NB4 (cell line): ENCODE results near the gene SHISA6.

Experiments
- DNase-seq: peaks from one replicate; pipeline ENCODE4 v3.0.0; 2010; ENCODE audit warnings: low read depth
- H3K4me3 ChIP-seq: one replicate; pipeline ENCODE4 v1.5.1; 2011; ENCODE audit warnings: mild to moderate bottlenecking, low read depth, low read length, moderate library complexity
- MAX ChIP-seq: IDR thresholded peaks from 2 replicates; pipeline ENCODE4 v1.6.1; 2011; ENCODE audit warnings: low read depth, low read length
- MYC ChIP-seq: IDR thresholded peaks from 2 replicates; pipeline ENCODE4 v1.6.1; 2011; ENCODE audit warnings: low read depth, low read length
- POLR2A ChIP-seq: IDR thresholded peaks from 2 replicates; pipeline ENCODE4 v1.6.1; 2011; ENCODE audit warnings: mild to moderate bottlenecking; ENCODE audit not compliant: insufficient read length; ENCODE audit errors: extremely low read depth
- TF ChIP-seq, protein P1 (sequence below): IDR thresholded peaks from one replicate; pipeline ENCODE4 v1.5.1; 2012; ENCODE audit warnings: low read depth, low read length

SHISA6 gene

GRCh38 chr17:11391134-11391533 is 150.1 kb downstream of the SHISA6 start:
- TF ChIP-seq POLR2A = no peak
- TF ChIP-seq, protein P1, sequence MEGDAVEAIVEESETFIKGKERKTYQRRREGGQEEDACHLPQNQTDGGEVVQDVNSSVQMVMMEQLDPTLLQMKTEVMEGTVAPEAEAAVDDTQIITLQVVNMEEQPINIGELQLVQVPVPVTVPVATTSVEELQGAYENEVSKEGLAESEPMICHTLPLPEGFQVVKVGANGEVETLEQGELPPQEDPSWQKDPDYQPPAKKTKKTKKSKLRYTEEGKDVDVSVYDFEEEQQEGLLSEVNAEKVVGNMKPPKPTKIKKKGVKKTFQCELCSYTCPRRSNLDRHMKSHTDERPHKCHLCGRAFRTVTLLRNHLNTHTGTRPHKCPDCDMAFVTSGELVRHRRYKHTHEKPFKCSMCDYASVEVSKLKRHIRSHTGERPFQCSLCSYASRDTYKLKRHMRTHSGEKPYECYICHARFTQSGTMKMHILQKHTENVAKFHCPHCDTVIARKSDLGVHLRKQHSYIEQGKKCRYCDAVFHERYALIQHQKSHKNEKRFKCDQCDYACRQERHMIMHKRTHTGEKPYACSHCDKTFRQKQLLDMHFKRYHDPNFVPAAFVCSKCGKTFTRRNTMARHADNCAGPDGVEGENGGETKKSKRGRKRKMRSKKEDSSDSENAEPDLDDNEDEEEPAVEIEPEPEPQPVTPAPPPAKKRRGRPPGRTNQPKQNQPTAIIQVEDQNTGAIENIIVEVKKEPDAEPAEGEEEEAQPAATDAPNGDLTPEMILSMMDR = peak; percentile 21
- H3K4me3 ChIP-seq = no peak overlapping the region
- DNase-seq = peak; percentile 9

GRCh38 chr17:11404431-11405276 is 163.6 kb downstream of the SHISA6 start:
- no peak overlapping the region for H3K4me3 ChIP-seq
- DNase-seq = no peak
- TF ChIP-seq MYC (no peak), MAX (no peak), POLR2A (no peak)

DNA sequence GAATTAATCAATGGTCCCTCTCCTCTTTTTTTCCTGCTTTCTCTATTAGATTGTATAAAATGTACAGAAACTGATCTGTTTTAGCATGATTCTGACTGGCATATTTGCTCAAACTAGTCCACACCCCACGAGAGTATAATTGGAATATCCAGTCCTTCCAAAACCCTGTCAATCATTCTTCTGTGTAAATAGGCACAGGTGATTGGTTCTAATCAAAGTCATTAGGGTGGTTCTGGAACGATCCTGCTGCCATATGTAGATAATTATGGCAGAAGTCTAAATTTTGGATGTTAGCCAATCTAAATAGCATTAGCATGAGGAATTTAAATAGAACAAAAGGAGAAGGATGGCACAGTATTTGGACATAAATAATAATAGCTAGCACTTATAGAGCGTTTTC is 165.7 kb downstream of the SHISA6 start:
- TF ChIP-seq, protein P1 = no peak
- TF ChIP-seq POLR2A = no peak
- no peak for TF ChIP-seq MAX
- TF ChIP-seq MYC = no peak
- DNase-seq = no peak
- H3K4me3 ChIP-seq = no peak overlapping the region

- H3K4me3 ChIP-seq = no peak overlapping the region
- TF ChIP-seq POLR2A = no peak
- no peak for TF ChIP-seq MAX
- no peak for TF ChIP-seq MYC
- TF ChIP-seq, protein P1 = no peak
- DNase-seq = no peak
Measured at GRCh38 chr17:11412654-11413053, 171.6 kb downstream of the SHISA6 start.

DNA sequence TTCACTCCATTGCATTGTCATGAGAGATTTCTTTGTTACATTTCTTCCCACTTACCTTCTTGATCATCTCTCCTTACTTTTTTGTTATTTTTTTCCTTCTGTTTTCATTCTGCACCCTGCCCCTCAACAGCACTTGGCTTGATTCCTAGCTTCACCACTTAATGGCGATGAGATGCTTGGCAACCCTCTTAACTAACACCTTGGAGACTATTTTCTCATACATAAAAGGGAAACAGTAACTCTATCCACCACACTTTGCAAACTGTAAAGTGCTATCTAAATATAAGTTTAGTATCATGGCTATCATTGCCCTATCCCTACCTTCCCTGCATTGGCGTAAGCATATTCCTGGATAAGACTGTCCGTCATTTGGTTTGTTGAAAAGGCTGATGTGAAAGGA is 177.3 kb downstream of the SHISA6 start:
- TF ChIP-seq MAX = no peak
- no peak for TF ChIP-seq POLR2A
- TF ChIP-seq MYC = no peak
- TF ChIP-seq, protein P1 = no peak
- no peak overlapping the region for H3K4me3 ChIP-seq
- DNase-seq = no peak

GRCh38 chr17:11430751-11431150 is 189.7 kb downstream of the SHISA6 start:
- no peak for DNase-seq
- H3K4me3 ChIP-seq = no peak overlapping the region
- TF ChIP-seq POLR2A (no peak), MYC (no peak), MAX (no peak)
- TF ChIP-seq, protein P1 = no peak
